HG03460 (cell line): Measurements from ENCODE around the gene PNKD.
A peak's percentile ranks its signal among the peaks of the same experiment; 100 is the strongest.
"Not testable (repeated sequence)": the region's sequence is repeated elsewhere in the genome, so short reads cannot be mapped to it uniquely, and the experiment has no call there.

ENCODE experiments used
- ATAC-seq: cut with Tn5 transposase; IDR thresholded peaks from one replicate; pipeline ENCODE4 v1.9.1; 2021; ENCODE audit not compliant: unreplicated experiment

The PNKD gene

DNA sequence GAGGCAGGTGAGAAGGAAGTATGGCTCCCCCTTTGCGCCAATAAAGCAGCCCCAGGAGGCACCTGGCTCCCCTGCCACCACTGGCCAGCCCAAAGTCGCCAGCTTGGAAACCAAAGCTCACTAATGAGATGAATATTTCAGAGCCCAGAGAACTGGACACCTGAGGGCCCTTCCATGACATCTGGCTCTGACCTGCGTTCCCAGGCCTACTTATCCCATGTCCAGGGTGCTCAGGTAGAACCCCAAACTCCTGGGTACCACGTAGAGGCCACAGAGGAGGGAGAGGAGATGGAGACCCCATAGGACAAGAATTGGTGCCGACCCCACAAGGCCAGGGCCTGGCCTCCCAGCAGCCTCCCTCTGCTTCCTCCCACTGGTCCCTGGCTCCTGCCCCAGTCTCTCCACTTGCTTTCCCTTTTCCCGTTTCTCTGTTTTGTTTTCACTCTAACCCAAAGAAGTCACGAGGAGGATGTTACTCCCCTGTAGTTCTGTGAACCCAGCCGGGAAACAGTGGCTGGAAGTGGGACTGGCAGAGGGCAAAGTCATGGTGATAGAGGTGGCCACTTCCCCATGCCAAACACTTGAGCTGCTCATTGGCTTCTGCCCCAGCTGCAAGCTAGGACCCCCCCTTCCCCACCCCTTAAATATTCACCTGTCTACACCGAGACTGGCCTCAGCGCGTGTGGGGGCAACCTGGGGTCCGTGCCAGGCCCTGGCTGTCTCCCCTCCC is 21.2 kb downstream of the PNKD start:
- no peak for ATAC-seq

DNA sequence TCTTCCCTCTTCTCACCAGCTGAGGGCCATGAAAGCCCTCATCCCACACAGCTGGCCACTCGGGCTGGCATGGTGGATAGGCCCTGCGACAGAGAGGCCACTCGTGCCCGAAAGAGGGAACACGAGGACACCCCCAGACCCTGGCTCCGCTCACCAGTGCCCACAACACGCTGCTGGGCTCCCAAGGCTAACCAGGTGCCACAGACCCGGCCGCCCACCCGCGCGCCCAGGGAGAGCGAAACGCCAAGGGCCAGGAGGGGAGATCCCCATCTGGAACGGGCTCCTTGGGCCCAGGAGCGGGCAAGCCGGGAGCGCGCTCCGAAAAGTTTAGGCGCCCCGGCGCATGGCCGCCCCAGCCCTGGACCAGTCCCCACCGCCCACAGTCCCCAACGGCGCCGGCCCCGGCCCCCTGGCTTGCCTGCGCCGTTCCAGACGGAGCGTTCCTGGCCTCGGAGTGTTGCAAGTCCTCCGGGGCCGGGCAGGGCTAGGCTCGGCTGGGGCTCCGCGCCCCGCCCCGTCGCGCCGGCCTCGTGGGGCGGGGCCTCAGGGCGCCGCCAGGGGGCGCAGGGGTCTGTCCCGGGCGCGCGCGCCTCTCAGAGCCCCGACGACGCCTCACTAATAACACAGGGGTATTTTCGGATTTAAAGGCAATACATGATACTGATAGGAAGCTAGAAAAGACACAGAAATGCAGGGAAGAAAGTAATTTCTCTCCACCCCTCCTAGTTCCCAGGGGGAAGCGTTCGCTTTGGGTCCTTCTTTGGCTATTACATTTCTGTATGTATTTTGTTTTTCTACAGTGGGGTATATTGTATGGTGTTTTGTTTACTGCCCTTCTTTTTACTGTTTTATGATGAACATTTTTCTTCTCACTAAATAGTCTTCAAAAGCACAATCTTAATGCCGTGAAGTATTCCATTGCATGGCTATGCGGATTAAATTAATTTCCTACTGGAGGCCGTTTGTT is 22.0 kb downstream of the PNKD start, which contains the start of gene TMBIM1:
TMBIM1 (minus strand) TSS at position 456 of the 967 bp plus-strand sequence. CDS start 10,362 bp downstream, outside the sequence.
- peak; percentile 59 for ATAC-seq

DNA sequence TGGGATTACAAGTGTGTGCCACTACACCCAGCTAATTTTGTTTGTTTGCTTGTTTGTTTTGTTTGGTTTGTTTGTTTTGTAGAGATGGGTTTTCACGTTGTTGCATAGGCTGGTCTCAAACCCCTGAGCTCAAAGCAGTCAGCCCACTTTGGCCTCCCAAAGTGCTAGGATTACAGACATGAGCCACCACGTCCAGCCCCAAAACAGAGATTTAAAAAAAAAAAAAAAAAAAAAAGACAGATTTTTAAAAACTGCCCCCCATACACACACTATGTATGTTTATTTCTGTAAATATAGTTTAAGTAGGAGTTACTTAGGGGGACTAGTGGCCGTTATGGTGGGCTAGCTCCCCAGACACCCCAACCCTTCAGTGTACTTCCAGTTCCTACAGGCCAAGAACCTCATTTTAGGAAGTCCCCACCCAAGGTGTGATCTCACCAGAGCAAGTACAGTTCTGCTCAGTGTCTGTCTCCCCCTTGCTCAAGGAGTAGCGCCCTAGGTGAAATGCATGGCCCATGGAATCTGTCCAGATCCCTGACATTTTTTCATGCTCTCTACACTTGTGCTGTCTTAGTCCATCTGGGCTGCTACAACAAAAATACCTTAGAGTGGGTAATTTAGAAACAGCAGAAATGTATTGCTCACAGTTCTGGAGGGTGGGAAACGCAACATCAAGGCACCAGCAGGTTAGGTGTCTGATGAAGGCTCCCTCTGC is 23.6 kb downstream of the PNKD start:
- ATAC-seq = no peak

DNA sequence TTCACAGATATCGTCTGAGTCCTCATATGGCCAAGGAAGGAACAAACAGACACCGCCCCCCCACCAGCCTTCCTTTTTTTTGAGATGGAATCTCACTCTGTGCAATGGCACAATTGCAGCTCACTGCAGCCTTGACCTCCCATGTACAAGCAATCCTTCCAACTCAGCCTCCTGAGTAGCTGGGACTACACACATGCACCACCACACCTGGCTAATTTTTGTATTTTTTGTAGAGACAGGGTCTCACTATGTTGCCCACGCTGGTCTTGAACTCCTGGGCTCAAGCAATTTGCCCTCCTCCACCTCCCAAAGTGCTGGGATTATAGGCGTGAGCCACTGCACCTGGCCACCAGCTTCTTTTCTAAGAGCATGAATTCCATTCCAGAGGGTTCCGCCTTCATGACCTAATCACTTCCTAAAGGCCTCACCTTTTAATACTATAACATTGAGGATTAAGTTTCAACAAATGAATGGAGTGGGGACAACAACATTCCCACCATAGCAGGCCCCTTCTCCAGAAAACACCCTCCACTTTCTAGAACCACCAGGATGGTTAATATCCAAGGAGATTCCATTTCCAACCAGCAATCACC is 24.2 kb downstream of the PNKD start:
- ATAC-seq = no peak

DNA sequence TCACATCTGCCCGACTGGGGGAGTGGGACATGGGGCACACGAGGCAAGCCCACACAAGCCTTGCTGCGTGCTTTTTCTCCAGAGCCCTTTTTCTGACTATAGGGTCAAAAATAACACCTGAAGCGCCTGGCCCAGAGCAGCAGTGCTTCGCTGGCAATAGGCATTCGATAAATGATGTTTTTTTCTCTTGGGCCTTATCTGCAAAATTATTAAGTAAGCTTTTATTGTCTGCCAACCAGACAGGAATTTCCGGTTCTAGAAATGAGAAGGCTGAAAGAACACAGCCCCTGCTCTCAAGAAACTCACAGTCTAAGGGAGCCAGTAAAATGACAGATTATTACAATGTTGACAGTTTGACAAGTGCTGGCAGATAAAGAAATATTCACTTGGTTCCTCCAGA is 24.7 kb downstream of the PNKD start:
- ATAC-seq = no peak

DNA sequence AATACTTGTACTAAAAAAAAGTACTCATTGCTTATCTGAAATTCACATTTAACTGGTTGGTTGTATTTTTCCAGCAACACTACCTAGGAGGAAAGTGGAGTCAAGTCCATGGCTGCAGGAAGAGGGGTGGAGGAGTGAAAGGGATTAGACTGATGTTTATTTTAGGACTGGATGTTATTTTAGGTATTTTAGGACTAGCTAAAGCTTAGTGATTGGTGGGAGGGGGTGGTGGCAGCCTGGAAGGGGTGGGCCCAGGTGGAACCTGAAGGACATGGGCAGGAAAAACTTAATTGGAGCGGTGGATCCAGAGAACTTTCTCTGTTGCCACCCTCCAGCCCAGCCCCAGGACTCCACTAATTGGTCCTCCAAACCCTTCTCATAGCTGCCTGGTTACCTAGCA is 25.9 kb downstream of the PNKD start:
- no peak for ATAC-seq

DNA sequence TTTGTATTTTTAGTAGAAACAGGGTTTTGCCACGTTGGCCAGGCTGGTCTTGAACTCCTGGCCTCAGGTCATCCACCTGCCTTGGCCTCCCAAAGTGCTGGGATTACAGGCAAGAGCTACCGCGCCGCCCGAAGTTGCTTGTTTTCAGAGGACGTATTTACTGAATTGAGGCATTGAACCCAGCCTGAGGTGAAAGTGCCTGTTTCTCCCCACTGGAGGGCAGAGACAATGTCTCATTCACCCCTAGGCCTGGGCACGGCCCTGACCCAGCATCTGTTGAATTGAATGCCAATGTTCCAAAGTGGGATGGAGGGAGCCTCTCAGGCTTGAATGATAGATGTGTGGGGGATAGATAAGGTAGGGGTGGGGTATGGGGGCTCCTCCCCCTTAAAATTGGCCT is 26.5 kb downstream of the PNKD start:
- ATAC-seq = no peak

DNA sequence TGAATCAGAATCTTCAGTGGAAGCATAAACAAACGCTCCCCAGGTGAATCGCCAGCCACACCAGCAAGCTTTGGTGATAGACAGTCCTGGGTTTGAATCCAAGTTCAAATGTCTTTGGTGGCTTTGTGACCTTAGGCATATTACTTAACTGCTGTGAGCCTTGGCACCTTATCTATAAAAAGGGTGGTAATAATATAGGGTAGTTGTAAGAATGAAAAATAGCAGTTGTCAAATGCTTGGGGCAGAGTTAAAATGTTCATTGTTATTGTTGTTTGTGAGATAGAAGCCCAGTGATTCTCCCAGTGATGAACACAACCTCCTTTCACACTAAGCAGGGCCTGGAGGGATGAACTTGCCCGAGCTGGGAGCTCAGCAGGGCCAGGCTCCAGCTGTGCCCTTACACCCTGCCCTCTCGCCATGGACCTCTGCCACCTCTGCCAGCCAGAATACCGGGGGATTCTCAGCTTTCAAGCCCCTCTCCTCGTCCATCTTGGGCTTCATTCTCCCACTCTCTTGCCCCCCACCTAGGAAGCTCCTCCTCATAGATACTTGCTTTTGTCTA is 28.1 kb downstream of the PNKD start:
- ATAC-seq = no peak

DNA sequence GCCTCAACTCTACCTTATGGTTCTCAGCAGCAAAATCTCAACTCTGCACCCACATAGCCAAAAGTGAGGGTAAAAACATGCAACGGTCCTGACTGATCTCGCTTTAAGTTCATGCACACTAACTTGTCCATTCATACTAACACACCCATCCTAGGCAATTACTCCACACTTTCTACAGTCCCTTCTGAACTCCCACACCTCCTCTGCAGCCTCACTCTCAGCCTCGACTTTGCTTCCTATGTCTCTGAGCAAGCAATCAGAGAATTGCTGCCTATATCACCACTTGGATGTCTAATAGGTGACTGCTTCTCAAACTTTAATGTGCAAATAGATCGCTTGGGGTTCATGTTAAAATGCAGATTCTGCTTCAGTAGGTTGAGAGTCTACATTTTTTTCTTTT is 29.8 kb downstream of the PNKD start:
- no peak for ATAC-seq

DNA sequence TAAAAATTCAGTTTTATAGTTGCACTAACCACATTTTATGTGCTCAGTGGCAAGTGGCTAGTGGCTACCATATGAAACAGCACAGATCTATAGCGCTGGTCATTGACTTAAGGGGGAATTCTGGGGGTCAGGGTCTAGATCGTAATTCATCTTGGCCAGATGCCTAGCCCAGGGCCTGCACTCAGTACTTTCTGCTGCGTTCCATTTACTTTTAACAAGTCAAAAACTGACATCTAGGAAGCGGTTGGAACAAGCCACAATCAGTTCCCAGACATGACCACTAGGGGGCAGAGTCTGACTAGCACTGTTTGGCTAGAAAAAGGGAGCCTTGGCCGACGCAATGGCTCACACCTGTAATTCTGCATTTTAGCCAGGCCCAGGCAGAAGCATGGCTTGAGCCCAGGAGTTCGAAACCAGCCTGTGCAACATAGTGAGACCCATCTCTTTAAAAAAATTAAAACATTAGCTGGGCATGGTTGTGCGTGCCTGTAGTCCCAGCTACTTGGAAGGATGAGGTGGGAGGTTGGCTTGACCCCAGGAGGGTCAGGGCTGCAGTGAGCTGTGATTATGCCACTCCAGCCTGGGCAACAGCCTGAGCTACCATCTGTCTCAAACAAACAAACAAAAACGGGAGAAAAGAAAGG is 31.0 kb downstream of the PNKD start:
- ATAC-seq = peak; percentile 90

DNA sequence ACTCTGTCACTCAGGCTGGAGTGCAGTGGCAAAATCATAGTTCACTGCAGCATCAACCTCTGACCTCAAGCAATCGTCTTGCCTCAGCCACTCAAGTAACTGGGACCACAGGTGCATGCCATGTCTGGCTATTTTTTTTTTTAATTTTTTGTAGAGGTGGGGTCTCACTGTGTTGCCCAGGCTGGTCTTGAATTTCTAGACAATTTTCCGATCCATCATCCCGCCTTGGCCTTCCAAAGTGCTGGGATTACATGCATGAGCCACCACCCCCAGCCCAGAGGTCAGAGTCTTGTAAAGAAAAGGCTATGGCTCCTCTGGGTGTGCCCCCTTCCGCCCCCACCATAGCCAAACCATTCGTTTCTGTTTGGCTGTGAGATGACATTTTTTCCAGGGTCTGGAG is 35.1 kb downstream of the PNKD start:
- ATAC-seq = no peak

DNA sequence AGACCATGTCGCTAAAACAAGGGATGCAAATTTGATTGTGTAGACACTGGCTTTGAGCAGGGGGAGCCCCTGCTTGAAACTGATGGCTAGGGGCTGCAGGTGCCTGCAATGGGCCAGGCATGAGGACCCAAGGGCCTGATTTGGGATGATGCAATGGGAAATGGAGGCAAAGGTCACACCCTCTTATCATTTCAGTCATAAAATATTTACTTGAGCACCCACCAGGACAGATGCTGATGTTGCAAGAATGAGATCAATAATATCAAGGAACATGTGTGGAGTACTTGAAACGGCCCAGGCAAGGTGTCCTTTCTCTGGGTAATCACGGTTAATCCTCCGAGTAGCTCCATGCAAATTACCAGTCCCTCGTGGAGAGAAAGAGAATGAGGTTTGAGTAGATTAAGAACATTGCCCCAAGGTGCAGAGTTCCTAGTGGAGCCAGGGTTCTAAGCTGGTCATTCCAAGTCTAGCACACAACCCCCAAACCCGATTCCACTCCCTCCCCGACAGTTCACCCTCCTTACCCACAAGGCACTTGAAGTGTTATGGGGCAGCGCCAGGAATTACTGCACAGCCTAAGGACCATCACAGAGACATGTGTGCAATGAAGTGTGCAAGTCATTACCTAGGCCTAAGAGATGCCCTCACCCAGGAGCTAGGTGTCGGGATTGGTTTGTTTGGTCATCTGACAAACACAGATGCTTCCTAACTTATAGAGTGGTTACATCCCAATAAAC is 36.0 kb downstream of the PNKD start:
- no peak for ATAC-seq

DNA sequence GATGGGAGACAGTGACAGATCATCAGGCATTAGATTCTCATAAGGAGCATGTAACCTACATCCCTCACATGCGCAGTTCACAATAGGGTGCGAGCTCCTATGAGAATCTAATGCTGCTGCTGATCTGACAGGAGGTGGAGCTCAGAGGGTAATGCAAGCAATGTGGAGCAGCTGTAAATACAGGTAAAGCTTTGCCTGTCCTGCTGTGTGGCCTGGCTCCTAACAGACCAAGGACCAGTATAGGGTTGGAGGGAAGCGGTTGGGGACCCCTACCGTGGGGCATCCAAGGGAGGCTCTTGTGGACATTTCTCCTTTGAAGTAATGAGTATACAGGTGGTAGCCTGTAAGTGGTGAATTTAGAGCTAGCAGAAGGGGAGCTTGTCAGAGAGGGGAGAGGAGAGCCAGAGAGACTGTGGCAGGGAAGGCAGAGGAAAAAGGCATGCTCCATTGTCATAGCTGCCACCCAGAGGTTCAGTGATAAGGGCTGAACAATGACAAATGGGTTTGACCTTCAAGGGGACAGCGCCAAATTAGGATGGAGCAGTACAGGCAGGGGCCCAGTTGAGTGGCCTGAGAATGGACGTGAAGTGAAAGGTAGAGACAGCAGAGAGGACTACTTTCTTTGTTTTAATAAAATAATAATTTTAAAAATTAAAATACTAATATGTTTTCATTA is 37.2 kb downstream of the PNKD start:
- no peak for ATAC-seq

DNA sequence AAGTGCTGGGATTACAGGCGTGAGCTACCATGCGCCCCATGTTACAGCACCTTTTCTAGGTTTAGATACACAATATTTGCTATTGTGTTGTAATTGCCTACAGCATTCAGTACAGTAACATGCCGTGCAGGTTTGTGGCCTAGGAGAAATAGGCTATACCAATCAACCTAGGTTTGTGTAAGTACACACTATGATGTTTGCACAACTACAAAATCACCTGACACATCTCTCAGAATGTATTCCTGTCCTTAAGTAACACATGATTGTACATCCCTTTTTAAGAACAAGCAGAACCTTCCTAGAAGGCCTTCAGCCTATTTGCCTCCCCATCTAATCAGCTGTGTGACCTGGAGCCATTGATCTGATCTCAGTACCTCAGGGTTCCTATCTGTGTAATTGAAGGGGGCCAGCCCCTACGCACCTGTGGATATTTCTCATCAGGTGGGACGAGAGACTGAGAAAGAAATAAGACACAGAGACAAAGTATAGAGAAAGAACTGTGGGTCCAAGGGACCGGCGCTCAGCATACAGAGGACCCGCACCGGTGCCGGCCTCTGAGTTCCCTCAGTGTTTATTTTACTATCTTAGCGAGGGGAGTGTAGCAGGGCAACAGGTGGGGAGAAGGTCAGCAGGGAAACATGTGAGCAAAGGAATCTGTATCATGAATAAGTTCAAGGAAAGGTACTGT is 40.7 kb downstream of the PNKD start:
- no peak for ATAC-seq

DNA sequence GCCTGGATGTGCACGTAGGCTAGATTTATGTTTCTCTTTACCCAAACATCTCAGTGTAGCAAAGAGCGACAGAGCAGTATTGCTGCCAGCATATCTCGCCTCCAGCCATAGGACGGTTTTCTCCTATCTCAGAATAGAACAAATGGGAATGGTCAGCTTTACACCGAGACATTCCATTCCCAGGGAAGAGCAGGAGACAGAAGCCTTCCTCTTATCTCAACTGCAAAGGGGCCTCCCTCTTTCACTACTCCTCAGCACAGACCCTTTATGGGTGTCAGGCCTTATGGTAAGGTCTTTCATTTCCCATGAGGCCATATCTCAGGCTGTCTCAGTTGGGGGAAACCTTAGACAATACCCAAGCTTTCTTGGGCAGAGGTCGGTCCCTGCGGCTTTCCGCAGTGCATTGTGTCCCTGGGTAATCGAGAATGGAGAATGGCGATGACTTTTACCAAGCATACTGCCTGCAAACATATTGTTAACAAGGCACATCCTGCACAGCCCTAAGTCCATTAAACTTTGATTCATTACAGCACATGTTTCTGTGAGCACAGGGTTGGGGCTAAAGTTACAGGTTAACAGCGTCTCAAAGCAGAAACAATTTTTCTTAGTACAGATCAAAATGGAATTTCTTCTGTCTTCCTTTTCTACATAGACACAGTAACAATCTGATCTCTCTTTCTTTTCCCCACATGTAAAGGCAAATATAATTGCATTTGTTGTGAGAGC is 41.4 kb downstream of the PNKD start:
- ATAC-seq = not testable (repeated sequence)

DNA sequence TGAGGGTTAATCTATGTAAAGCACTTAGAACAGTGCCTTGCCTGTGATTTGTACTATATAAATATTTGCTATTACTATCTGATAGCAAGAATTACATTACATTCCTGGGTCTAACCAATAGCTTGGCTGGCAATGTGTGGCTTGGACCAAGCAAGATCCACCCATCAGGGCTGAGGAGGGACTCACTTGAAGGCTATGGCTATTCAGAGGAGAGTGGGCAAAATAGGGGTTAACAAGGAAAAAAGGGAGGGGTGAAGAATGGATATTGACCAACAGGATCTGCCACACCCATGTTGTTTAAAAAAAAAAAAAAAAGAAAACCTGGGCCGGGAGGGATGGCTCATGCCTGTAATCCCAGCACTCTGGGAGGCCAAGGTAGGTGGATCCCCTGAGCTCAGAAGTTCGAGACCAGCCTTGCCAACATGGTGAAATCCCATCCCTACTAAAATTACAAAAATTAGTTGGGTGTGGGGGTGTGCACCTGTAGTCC is 42.0 kb downstream of the PNKD start:
- no peak for ATAC-seq

DNA sequence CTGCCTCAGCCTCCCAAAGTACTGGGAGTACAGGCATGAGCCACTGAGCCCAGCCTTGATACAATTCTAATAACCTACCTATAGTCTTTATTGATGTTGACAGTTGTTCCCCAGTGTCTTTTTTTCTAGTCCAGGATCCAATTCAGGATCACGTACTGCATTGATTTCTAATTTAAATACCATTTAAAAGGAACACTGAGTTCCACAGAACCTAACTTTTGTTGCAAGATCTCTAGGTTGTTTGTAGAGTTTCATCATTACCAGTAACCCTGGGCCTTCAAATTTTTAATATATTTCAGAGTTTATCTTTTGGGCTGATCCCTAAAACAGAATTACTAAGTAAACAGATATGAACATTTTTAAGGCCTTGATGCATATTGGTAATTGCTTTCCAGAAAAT is 43.0 kb downstream of the PNKD start:
- no peak for ATAC-seq

DNA sequence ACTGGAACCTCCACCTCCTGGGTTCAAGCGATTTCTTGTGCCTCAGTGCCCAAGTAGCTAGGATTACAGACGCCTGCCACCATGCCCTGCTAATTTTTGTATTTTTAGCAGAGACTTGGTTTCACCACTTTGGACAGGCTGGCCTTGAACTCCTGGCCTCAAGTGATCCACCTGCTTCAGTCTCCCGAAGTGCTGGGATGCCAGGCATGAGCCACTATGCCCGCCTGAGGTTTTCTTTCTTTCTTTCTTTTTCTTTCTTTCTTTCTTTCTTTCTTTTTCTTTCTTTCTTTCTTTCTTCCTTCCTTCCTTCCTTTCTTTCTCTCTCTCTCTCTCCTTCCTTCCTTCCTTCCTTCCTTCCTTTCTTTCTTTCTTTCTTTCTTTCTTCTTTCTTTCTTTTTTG is 44.4 kb downstream of the PNKD start:
- not testable (repeated sequence) for ATAC-seq
